ENCODE results near the gene LDLRAD4. TPM values are rescaled to one million over a fixed set of nuclear protein-coding genes. Genes with fewer than 3 reads are reported as not detected.
A peak's percentile ranks its signal among the peaks of the same experiment; 100 is the strongest.

Gene LDLRAD4
- total RNA-seq, 4 donors from 2014 or later: 14.0 to 36.9 (median 29.3) TPM

GRCh38 chr18:13235421-13235831 lies 16.9 kb downstream of the LDLRAD4 start:
- 48 to 60% methylated on average over 6 of the region's 6 CpGs for WGBS, 2 donors
- TF ChIP-seq EP300 (IDR thresholded peaks at IDR 0.05) (peak in 1 of 2 donors; percentile 31), POLR2A (IDR thresholded peaks at IDR 0.05) (no peak)
- no peak for DNase-seq (ENCODE audit: low spot score in 2 of 2)
- H3K4me3 ChIP-seq: no peak overlapping the region
- peaks cover 0 to 33% (median 0%) of the 10 kb centered on the region in 4 donors for H3K4me1 ChIP-seq
- peak overlapping the region in 2 of 4 donors; percentile 65 to 71 for H3K27ac ChIP-seq
- no peaks in the 10 kb centered on the region for H3K36me3 ChIP-seq
- H3K27me3 ChIP-seq: no peaks in the 10 kb centered on the region
- no peaks in the 10 kb centered on the region for H3K9me3 ChIP-seq

DNA sequence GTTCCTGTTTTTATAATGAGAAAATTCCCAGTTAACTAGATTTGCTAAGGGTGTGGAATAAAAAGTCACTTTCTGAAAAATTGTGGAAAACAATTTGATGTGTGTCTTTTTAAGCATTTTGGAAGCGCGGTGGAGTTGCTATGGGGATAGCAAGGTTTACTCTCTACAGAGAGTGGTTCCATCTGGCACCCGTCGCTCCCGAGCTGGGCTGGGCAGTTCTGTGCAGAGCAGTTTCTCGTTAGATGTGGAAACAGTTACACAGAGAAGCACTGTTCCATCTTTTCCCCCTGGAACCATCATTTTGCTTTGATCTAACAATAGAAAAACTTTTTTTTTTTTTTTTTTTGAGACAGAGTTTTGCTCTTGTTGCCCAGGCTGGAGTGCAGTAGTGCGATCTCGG lies 17.4 kb downstream of the LDLRAD4 start:
- peak overlapping the region in 2 of 4 donors; percentile 65 to 71 for H3K27ac ChIP-seq
- DNase-seq (ENCODE audit: low spot score in 2 of 2): peak; percentile 65 to 70
- no peaks in the 10 kb centered on the region for H3K27me3 ChIP-seq
- TF ChIP-seq EP300 (IDR thresholded peaks at IDR 0.05) (peak in 1 of 2 donors; percentile 50), POLR2A (IDR thresholded peaks at IDR 0.05) (no peak)
- TF ChIP-seq, protein P1, sequence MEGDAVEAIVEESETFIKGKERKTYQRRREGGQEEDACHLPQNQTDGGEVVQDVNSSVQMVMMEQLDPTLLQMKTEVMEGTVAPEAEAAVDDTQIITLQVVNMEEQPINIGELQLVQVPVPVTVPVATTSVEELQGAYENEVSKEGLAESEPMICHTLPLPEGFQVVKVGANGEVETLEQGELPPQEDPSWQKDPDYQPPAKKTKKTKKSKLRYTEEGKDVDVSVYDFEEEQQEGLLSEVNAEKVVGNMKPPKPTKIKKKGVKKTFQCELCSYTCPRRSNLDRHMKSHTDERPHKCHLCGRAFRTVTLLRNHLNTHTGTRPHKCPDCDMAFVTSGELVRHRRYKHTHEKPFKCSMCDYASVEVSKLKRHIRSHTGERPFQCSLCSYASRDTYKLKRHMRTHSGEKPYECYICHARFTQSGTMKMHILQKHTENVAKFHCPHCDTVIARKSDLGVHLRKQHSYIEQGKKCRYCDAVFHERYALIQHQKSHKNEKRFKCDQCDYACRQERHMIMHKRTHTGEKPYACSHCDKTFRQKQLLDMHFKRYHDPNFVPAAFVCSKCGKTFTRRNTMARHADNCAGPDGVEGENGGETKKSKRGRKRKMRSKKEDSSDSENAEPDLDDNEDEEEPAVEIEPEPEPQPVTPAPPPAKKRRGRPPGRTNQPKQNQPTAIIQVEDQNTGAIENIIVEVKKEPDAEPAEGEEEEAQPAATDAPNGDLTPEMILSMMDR (IDR thresholded peaks at IDR 0.05): no peak
- no peaks in the 10 kb centered on the region for H3K36me3 ChIP-seq
- H3K9me3 ChIP-seq: no peaks in the 10 kb centered on the region
- H3K4me1 ChIP-seq: peaks cover 0 to 33% (median 0%) of the 10 kb centered on the region in 4 donors
- no peak overlapping the region for H3K4me3 ChIP-seq
- WGBS, 2 donors: 35 to 44% methylated on average over 8 of the region's 8 CpGs

GRCh38 chr18:13236411-13236810 lies 17.9 kb downstream of the LDLRAD4 start:
- peak overlapping the region in 1 of 4 donors; percentile 65 for H3K27ac ChIP-seq
- no peaks in the 10 kb centered on the region for H3K36me3 ChIP-seq
- TF ChIP-seq EP300 (IDR thresholded peaks at IDR 0.05): no peak
- TF ChIP-seq, protein P1 (IDR thresholded peaks at IDR 0.05): no peak
- TF ChIP-seq POLR2A (IDR thresholded peaks at IDR 0.05): no peak
- no peaks in the 10 kb centered on the region for H3K27me3 ChIP-seq
- peaks cover 0 to 33% (median 0%) of the 10 kb centered on the region in 4 donors for H3K4me1 ChIP-seq
- DNase-seq (ENCODE audit: low spot score in 2 of 2): no peak
- 88 to 90% methylated on average over 9 of the region's 9 CpGs for WGBS, 2 donors
- H3K9me3 ChIP-seq: no peaks in the 10 kb centered on the region
- H3K4me3 ChIP-seq: no peak overlapping the region

- TF ChIP-seq, protein P1 (IDR thresholded peaks at IDR 0.05): no peak
- TF ChIP-seq POLR2A (IDR thresholded peaks at IDR 0.05) (no peak), EP300 (IDR thresholded peaks at IDR 0.05) (no peak)
- Histone ChIP-seq H3K9me3 (no peaks in the 10 kb centered on the region), H3K4me1 (peaks cover 0 to 33% (median 0%) of the 10 kb centered on the region in 4 donors), H3K27ac (no peak overlapping the region), H3K4me3 (no peak overlapping the region), H3K36me3 (no peaks in the 10 kb centered on the region), H3K27me3 (no peaks in the 10 kb centered on the region)
- no peak for DNase-seq (ENCODE audit: low spot score in 2 of 2)
- 92 to 96% methylated on average over 7 of the region's 7 CpGs for WGBS, 2 donors
Measured at GRCh38 chr18:13237073-13237472, 18.5 kb downstream of the LDLRAD4 start.

DNA sequence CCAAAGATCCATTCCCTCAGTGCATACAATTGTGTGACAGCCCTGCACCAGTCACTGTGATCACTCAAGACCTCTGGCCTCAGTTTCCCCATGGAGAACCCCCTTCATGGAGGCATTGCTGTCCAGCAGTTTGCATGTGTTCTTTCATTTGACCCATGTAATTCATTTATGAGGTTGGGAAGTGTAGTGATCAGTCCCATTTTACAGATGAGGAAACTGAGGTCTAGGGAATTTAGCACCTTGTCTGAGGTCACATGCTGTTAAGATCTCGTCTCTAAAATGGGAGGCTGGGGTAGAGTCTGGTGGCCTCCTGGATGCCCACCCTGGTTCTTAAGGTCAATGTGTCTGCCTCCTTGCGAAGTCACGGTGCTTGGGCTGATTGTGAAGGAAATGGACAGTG lies 19.1 kb downstream of the LDLRAD4 start:
- 76 to 93% methylated on average over 3 of the region's 3 CpGs for WGBS, 2 donors
- Histone ChIP-seq H3K9me3 (no peaks in the 10 kb centered on the region), H3K36me3 (no peaks in the 10 kb centered on the region), H3K27ac (no peak overlapping the region), H3K4me3 (no peak overlapping the region), H3K27me3 (no peaks in the 10 kb centered on the region), H3K4me1 (peaks cover 0 to 33% (median 0%) of the 10 kb centered on the region in 4 donors)
- TF ChIP-seq POLR2A (IDR thresholded peaks at IDR 0.05) (no peak), EP300 (IDR thresholded peaks at IDR 0.05) (no peak)
- TF ChIP-seq, protein P1 (IDR thresholded peaks at IDR 0.05): no peak
- DNase-seq (ENCODE audit: low spot score in 2 of 2): no peak

Data from tibial nerve (tissue), 4 donors.